Endothelial cell of umbilical vein (primary cell): ENCODE data around the gene CABP2. TPM values are rescaled to one million over a fixed set of nuclear protein-coding genes. Genes with fewer than 3 reads are reported as not detected.

Experiments
- BruUV-seq: library from RNA; stranded (reverse); fragments of 400-500 nt; replicated peaks from 2 replicates; lab custom pipeline; 2021; lab: Mats Ljungman, UMichigan
- CTCF ChIA-PET: fragments of 300-600, 350-600 bp; sonication (Branson Sonifier 250); formaldehyde crosslinking; loops from one replicate; lab custom pipeline; 2021; ENCODE audit warnings: antibody characterized with exemption, inconsistent platforms; lab: Charles Lee
- POLR2A ChIA-PET: fragments of 300-600, 350-600 bp; sonication (Branson Sonifier 250); formaldehyde crosslinking; loops from one replicate; lab custom pipeline; 2021; ENCODE audit warnings: antibody characterized with exemption, inconsistent platforms; lab: Charles Lee
- DNase-seq: peaks from one replicate; pipeline ENCODE4 v3.0.0-alpha.2; 2011; ENCODE audit warnings: low read depth, low spot score
- FAIRE-seq: peaks from 2 replicates; lab custom pipeline; 2011; peaks lifted over from hg19 to GRCh38; lab: Jason Lieb, UNC
- H2AFZ ChIP-seq: 2 replicates; pipeline ENCODE4 v1.6.0; 2012; ENCODE audit warnings: low read depth, low read length, control low read depth, inconsistent platforms
- H3K27ac ChIP-seq: 2 replicates; pipeline ENCODE4 v1.5.1; 2011; ENCODE audit warnings: low read depth, mild to moderate bottlenecking, control low read depth, low read length, moderate library complexity; ENCODE audit not compliant: insufficient read depth
- H3K27me3 ChIP-seq, 2 experiments: 2 replicates each; pipeline versions ENCODE4 v1.6.0 to v1.6.1; 2011; ENCODE audit warnings: low read length in 2 of 2, mixed read lengths in 1 of 2; ENCODE audit not compliant: control insufficient read depth in 2 of 2, insufficient read depth in 2 of 2
- H3K36me3 ChIP-seq, 2 experiments: 2 replicates in 1 of 2; 3 replicates in 1 of 2; pipeline ENCODE4 v1.5.1; 2011; ENCODE audit warnings: low read length in 2 of 2, mild to moderate bottlenecking in 1 of 2, moderate library complexity in 1 of 2; ENCODE audit not compliant: control insufficient read depth in 2 of 2, insufficient read depth in 2 of 2; ENCODE audit errors: extremely low read depth in 1 of 2
- H3K4me1 ChIP-seq: 3 replicates; pipeline ENCODE4 v1.5.1; 2011; ENCODE audit warnings: mild to moderate bottlenecking, low read length; ENCODE audit not compliant: control insufficient read depth, insufficient read depth; ENCODE audit errors: extremely low read depth
- H3K4me2 ChIP-seq: 2 replicates; pipeline ENCODE4 v1.6.1; 2011; ENCODE audit warnings: low read length, control low read depth, mixed read lengths; ENCODE audit not compliant: insufficient read depth
- H3K4me3 ChIP-seq, 3 experiments: fragments of 200-600 bp in 1 of 3; sonication (generic), shearing (Covaris generic) in 1 of 3; replicated peaks in 1 of 3; 2 replicates each; pipeline ENCODE4 v1.5.1; 2011 to 2016; ENCODE audit warnings: control low read depth in 3 of 3, low read length in 3 of 3, mild to moderate bottlenecking in 2 of 3, inconsistent platforms in 1 of 3, low read depth in 1 of 3, moderate library complexity in 1 of 3; ENCODE audit not compliant: insufficient read depth in 1 of 3
- H3K79me2 ChIP-seq: 2 replicates; pipeline ENCODE4 v1.6.0; 2012; ENCODE audit warnings: low read length, inconsistent platforms; ENCODE audit not compliant: control insufficient read depth, insufficient read depth
- H3K9ac ChIP-seq: replicated peaks from 2 replicates; pipeline ENCODE3; 2011; ENCODE audit warnings: low read length, control low read depth; ENCODE audit not compliant: insufficient read depth; ENCODE audit errors: extremely low read depth
- H3K9me1 ChIP-seq: replicated peaks from 3 replicates; pipeline ENCODE4 v1.6.0; 2011; ENCODE audit warnings: mild to moderate bottlenecking, low read length; ENCODE audit not compliant: control insufficient read depth, insufficient read depth; ENCODE audit errors: extremely low read depth
- H3K9me3 ChIP-seq: replicated peaks from 2 replicates; pipeline ENCODE4 v1.5.1; 2012; ENCODE audit warnings: low read length, inconsistent platforms; ENCODE audit not compliant: control insufficient read depth, insufficient read depth
- H4K20me1 ChIP-seq: replicated peaks from 2 replicates; pipeline ENCODE3; 2011; ENCODE audit warnings: mild to moderate bottlenecking, low read length; ENCODE audit not compliant: control insufficient read depth, insufficient read depth; ENCODE audit errors: extremely low read depth
- CTCF ChIP-seq, 2 donors: IDR thresholded peaks; 1 replicate in 1 of 2; 2 replicates in 1 of 2; pipeline ENCODE4 v1.5.1; 2011; ENCODE audit warnings: low read length in 2 of 2, mild to moderate bottlenecking in 2 of 2, moderate library complexity in 2 of 2, control low read depth in 1 of 2, inconsistent platforms in 1 of 2, low read depth in 1 of 2; ENCODE audit not compliant: insufficient read depth in 1 of 2; ENCODE audit errors: extremely low read depth in 1 of 2
- EZH2 ChIP-seq: IDR thresholded peaks from 2 replicates; pipeline ENCODE4 v1.6.1; 2012; ENCODE audit warnings: borderline replicate concordance, low read depth, mild to moderate bottlenecking, moderate library complexity, low read length, inconsistent platforms; ENCODE audit not compliant: severe bottlenecking
- FOS ChIP-seq: IDR thresholded peaks from 2 replicates; pipeline ENCODE4 v1.6.1; 2011; ENCODE audit warnings: mild to moderate bottlenecking, low read length, moderate library complexity, borderline replicate concordance; ENCODE audit not compliant: insufficient read depth
- GATA2 ChIP-seq: IDR thresholded peaks from 2 replicates; pipeline ENCODE4 v1.7.0; 2011; ENCODE audit warnings: low read depth, mild to moderate bottlenecking, moderate library complexity, mixed read lengths, low read length; ENCODE audit not compliant: insufficient read length, insufficient read depth
- JUN ChIP-seq: IDR thresholded peaks from 2 replicates; pipeline ENCODE4 v1.6.1; 2011; ENCODE audit warnings: borderline replicate concordance, low read depth; ENCODE audit not compliant: insufficient read length, insufficient read depth
- MAX ChIP-seq: IDR thresholded peaks from 2 replicates; pipeline ENCODE4 v1.6.1; 2011; ENCODE audit not compliant: insufficient read depth, insufficient read length
- MYC ChIP-seq: IDR thresholded peaks from one replicate; pipeline ENCODE4 v1.6.1; 2011; ENCODE audit warnings: mild to moderate bottlenecking, low read depth, low read length
- POLR2A ChIP-seq: IDR thresholded peaks from 2 replicates; pipeline ENCODE4 v1.6.1; 2012; ENCODE audit warnings: low read depth, mild to moderate bottlenecking, control low read depth, low read length
- POLR2AphosphoS5 ChIP-seq: IDR thresholded peaks from 2 replicates; pipeline ENCODE4 v1.6.1; 2012; ENCODE audit warnings: low read depth, mild to moderate bottlenecking, control low read depth, low read length, moderate library complexity; ENCODE audit not compliant: insufficient read depth
- dilution Hi-C: fragments of 300-500 bp; cut with MboI; formaldehyde crosslinking; loops from one replicate; pipeline ENCODE4 v1.15.0; 2019; ENCODE audit warnings: low sequenced_read_pairs; ENCODE audit not compliant: extremely low pct_ligation_motif_present
- intact Hi-C: fragments of 100-400 bp; cut with micrococcal nuclease; formaldehyde crosslinking; loops from one replicate; pipeline ENCODE4 v1.10.0; 2022
- polyA plus RNA-seq, 4 experiments: library from polyadenylated mRNA; depleted of rRNA in 3 of 4; stranded (reverse) in 3 of 4; unstranded in 1 of 4; fragments of >200 nt; gene quantifications; 2 replicates each; pipeline versions ENCODE4 v1.2.1 to v1.2.3, GENCODE V29; 2011 to 2012; ENCODE audit warnings: missing spikeins in 1 of 4
- total RNA-seq: library from RNA; stranded (reverse); gene quantifications from 2 replicates; pipeline ENCODE4 v1.2.3, GENCODE V29; 2021

CABP2 gene
- total and polyA plus RNA-seq, 2 donors (not counting 3 experiments of a cell fraction or from before 2014, with no cell fraction given), result not detected

GRCh38 chr11:67494371-67495233 is 28.6 kb downstream of the CABP2 start:
- Histone ChIP-seq H3K9me3 (no peaks in the 10 kb centered on the region), H3K27ac (no peak overlapping the region), H3K9ac (no peak overlapping the region), H3K36me3 (peaks cover 0 to 9% of the 10 kb centered on the region in 2 experiments), H3K9me1 (no peaks in the 10 kb centered on the region), H3K4me3 (no peak overlapping the region), H3K79me2 (no peaks in the 10 kb centered on the region), H3K4me2 (no peak overlapping the region), H3K4me1 (no peaks in the 10 kb centered on the region), H2AFZ (no peak overlapping the region), H3K27me3 (no peaks in the 10 kb centered on the region), H4K20me1 (no peaks in the 10 kb centered on the region)
- dilution Hi-C loops (no loop called here), intact Hi-C loops (no loop called here)
- no TSS peak for BruUV-seq
- TF ChIP-seq JUN (no peak), CTCF (IDR thresholded peaks at IDR 0.05; ENCODE audit: extremely low read depth in 1 of 2, insufficient read depth in 1 of 2, low read depth in 1 of 2, low read length in 2 of 2) (no peak), POLR2A (no peak), MAX (no peak), GATA2 (no peak), MYC (no peak), POLR2AphosphoS5 (no peak), FOS (no peak), EZH2 (no peak)
- ChIA-PET POLR2A (no interaction called here), CTCF (no interaction called here)
- FAIRE-seq, result no peak
- DNase-seq, result no peak
